HG03095 (cell line): ENCODE measurements around the gene PPP1R13L.
A peak's percentile ranks its signal among the peaks of the same experiment; 100 is the strongest.
"Not testable (repeated sequence)": the region's sequence is repeated elsewhere in the genome, so short reads cannot be mapped to it uniquely, and the experiment has no call there.

Experiments used
- ATAC-seq: cut with Tn5 transposase; IDR thresholded peaks from one replicate; pipeline ENCODE4 v1.9.1; 2021; ENCODE audit warnings: moderate library complexity; ENCODE audit not compliant: unreplicated experiment

Gene PPP1R13L

GRCh38 chr19:45431008-45431407 lies 26.1 kb upstream of the PPP1R13L start:
- not testable (repeated sequence) for ATAC-seq

- ATAC-seq, result not testable (repeated sequence)
These were observed 25.0 kb upstream of the PPP1R13L start for GRCh38 chr19:45429896-45430295.

DNA sequence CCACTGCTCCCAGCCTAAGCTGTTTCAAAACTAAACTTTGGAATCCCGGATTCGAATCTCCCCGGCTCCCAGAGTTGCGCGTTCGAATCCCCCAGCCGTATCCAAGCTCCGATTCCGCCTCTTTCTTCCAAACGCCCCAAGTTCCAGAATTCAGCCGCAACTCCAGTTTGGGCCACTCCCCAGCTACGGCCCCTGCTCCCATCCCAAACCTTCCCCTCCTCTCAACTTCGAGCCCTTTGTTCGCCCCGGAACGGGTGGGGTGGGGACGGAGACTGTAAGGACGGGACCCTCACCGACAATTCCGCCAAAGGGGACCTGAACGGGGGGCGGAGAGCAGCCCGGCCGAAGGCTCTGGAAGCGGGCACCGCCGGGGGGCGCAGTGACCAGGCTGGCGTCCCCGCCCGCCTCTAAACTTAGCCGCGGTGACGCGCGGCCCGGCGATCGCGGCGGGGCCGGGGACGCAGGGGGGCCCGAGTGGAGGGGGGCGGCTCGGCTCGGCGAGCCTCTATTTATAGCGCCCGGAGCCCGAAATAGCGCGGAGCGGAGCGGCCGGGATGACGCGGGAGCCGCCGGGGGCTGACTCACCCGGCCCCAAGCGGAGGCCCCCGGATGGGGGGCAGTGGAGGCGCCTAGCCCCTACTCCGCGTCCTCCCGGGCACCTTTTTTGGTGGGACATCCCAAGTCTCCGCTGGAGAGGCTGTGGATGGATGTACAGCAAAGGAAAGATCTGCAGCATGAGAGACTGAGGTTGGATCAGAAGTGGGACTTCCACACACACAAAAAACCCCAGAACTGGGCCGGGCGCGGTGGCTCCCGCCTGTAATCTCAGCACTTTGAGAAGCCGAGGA lies 23.7 kb upstream of the PPP1R13L start:
- ATAC-seq, result no peak

GRCh38 chr19:45424191-45425058 lies 19.6 kb upstream of the PPP1R13L start:
- ATAC-seq, result no peak

DNA sequence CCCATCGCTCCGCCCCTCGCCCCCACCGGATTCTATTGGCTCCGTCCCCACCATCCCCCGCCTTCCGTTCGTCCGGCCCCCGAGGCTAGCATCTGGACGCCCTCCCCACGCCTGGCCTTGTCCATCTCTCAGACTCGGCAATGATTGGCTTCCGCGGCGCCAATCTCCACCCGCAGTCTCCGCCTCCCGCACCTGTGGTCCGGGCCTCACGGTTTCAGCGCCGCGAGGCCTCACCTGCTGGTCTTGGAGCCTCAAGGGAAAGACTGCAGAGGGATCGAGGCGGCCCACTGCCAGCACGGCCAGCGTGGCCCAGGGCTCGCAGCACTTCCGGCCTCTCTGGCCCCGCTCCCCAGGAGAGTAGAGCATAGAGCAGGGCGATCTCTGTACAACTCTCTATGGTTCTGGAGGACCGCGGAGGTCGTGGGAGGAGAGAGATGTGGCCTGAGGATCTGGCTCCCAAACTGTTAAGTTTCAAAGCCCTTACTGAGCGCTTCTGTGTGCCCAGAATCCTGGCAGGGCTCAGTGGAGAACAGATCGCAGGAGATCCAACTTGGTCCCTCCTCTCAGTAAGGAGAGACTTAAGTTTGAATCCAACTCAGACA lies 18.8 kb upstream of the PPP1R13L start, which contains the start of gene ERCC1:
ERCC1 (minus strand) TSS at position 329 of the 602 bp plus-strand sequence. CDS start 543 bp downstream, outside the sequence.
- peak; percentile 51 for ATAC-seq

GRCh38 chr19:45423033-45423588 lies 18.2 kb upstream of the PPP1R13L start:
- ATAC-seq, result no peak

- ATAC-seq, result no peak
These were observed 17.2 kb upstream of the PPP1R13L start for GRCh38 chr19:45421947-45422498.

DNA sequence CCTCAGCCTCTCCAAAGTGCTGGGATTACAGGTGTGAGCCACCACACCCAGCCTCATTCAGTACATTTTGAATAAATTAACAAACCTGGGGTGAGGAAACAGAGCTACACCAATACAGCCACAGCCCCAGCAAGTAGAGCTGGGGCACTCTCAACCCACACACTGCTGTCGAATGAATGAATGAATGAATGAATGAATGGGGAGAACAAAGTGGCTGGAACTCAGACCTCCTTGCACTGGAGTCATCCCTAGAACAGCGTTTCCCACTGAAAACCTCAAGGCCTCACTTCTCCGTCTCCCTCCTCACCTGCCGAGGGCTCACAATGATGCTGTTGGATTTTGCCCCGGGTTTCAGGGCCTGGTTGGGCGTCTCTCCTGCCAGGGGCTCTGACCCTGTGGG lies 16.0 kb upstream of the PPP1R13L start:
- ATAC-seq, result no peak

GRCh38 chr19:45420356-45420755 lies 15.5 kb upstream of the PPP1R13L start:
- ATAC-seq, result no peak

DNA sequence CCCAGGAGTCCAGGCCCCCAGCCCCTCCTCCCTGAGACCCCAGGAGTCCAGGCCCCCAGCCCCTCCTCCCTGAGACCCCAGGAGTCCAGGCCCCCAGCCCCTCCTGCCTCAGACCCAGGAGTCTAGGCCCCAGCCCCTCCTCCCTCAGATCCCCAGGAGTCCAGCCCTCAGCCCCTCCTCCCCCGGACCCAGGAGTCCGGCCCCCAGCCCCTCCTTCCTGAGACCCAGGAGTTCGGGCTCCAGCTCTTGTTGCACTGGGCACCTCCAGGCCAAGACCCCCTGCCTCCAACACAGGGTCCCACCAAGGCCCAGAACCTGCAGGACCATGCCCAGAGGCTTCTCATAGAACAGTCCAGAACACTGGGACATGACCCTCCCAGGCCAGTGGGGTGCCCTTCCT lies 15.0 kb upstream of the PPP1R13L start:
- ATAC-seq, result no peak

DNA sequence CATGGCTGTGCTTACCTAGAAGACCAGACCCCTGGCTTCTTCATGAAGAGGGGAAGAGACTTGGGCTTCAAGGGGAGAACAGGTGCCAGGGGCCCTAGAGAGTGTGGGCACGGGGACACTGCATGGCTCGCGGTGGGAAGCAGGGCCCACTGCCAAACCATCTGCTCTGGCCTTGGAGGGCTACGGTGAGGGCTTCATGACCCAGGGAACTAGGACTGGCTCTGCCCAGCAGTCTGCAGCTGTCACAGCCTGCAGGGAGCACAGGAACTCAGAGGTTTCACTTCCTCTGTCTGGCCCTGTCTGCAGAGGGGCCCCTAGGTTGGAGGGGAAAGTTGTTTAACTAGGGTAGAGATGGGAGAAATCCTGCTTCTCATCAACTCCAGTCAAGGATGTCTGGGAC lies 14.5 kb upstream of the PPP1R13L start:
- peak; percentile 50 for ATAC-seq

DNA sequence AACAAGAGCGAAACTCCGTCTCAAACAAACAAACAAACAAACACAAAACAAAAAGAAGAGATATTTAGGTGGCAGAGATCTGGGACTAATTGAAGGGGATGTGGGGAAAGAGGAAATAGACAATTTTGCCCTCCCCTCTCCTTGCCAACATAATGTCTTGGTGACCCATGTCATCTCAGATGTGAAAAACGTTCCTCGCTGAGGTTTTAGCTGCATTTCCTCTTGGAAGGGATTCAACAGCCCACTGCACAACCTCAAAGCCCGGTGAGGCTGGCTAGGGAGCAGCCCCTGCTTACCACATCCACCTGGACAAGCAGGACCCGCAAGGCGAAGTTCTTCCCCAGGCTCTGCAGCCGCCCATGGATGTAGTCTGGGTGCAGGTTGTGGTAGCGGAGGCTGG lies 13.9 kb upstream of the PPP1R13L start:
- no peak for ATAC-seq

DNA sequence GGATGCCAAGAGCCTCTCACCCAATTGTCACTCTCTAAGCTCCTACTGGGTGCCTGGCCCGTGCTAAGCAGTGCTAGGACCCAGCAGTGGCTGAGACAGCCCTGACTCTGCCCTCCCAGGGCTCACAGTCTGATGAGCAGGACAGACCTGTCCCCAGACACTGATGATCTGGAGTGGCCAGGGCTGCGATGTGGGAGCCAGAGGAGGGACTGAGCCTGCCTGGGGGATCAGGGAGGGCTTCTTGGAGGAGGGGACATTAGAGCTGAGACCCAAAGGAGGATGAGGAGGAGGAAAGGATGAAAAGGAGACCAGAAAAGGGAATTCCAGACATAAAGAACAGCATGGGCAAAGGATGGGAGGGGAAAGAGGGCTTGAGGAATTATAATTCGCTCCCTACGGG lies 12.3 kb upstream of the PPP1R13L start:
- no peak for ATAC-seq

DNA sequence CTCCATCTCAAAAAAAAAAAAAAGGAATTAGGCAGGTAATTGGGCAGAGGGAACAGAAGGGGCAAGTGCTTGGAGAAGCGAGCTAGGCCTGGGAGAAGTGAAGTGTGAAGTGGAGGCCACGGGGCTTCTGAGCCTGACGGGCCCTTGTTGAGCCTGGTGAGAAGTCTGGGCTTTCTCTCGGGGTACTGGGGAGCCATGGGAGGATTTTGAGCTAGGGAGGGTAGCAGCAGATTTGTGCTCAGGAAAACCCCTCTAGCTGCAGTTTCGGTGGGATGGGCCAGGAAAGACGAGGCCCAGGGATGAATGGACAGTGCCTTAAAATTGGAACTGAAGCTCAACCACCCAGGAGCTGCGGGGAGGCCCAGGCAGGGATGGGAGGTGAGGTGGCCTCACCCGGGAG lies 9.6 kb upstream of the PPP1R13L start:
- no peak for ATAC-seq

- ATAC-seq, result no peak
These were observed 8.6 kb upstream of the PPP1R13L start for GRCh38 chr19:45413497-45413896.

DNA sequence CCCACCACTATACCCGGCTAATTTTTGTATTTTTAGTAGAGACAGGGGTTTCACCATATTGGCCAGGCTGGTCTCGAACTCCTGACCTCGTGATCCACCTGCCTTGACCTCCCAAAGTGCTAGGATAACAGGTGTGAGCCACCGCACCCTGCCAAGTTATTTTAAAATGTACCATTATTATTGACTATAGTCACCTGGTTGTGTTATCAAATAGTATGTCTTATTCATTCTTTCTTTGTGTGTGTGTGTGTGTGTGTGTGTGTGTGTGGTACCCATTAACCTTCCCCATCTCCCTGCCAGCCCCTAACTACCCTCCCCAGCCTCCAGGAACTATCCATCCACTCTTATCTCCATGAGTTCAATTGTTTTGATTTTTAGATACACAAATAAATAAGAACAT lies 5.5 kb upstream of the PPP1R13L start:
- not testable (repeated sequence) for ATAC-seq

DNA sequence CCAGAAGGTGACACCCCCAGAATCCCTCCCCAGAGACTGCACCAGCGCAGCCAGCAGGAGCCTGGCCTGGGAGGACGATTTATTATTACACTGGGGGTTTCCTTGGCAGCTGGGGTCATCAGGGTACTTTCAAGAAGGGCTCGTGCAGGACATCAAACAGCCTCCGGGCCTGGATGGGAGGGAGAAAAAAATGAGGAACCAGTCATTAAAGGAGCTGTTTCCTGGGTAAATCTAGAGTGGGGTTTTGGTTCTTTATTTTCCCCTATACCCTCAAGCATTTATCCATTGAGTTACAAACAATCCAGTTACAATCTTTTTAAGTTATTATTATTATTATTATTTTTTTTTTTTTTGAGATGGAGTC lies 4.7 kb upstream of the PPP1R13L start:
- ATAC-seq, result no peak

DNA sequence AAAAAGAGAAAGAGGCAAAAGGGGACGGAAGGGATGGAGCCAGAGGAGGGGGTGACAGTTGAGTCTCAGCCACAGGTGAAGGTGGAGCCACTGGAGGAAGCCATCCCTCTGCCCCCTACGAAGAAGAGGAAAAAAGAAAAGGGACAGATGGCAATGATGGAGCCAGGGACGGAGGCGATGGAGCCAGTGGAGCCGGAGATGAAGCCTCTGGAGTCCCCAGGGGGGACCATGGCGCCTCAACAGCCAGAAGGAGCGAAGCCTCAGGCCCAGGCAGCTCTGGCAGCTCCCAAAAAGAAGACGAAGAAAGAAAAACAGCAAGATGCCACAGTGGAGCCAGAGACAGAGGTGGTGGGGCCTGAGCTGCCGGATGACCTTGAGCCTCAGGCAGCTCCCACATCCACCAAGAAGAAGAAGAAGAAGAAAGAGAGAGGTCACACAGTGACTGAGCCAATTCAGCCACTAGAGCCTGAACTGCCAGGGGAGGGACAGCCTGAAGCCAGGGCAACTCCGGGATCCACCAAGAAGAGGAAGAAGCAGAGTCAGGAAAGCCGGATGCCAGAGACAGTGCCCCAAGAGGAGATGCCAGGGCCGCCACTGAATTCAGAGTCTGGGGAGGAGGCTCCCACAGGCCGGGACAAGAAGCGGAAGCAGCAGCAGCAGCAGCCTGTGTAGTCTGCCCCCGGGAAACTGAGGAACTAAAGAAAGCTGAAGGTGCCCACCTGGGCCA lies 4.1 kb upstream of the PPP1R13L start:
- no peak for ATAC-seq

GRCh38 chr19:45408121-45408520 lies 3.3 kb upstream of the PPP1R13L start:
- no peak for ATAC-seq

- not testable (repeated sequence) for ATAC-seq
These were observed 2.7 kb upstream of the PPP1R13L start for GRCh38 chr19:45407585-45407984.
